Pancreas (tissue), 10 donors: ENCODE results near the gene MTARC2. TPM values are rescaled to one million over a fixed set of nuclear protein-coding genes. Genes with fewer than 3 reads are reported as not detected.
A peak's percentile ranks its signal among the peaks of the same experiment; 100 is the strongest.

Source experiments
- ATAC-seq, 4 donors: fragments of 200-7000 bp; cut with Tn5 transposase; one replicate each; pipeline versions ENCODE4 v1.8.0 to v1.9.1; 2020; ENCODE audit warnings: mild to moderate bottlenecking in 4 of 4, moderate library complexity in 4 of 4
- DNase-seq, 6 donors: peaks; one replicate each; pipeline ENCODE4 v3.0.0-alpha.2; 2020
- FAIRE-seq: peaks from 2 replicates; lab custom pipeline; 2012; peaks lifted over from hg19 to GRCh38; lab: Jason Lieb, UNC
- H3K27ac ChIP-seq, 4 donors: fragments of 200-600 bp; sonication (generic); 1 replicate in 3 of 4; 2 replicates in 1 of 4; pipeline versions ENCODE4 v1.5.0 to v1.8.0; 2020
- H3K27me3 ChIP-seq, 4 donors: fragments of 200-600 bp; one replicate each; pipeline ENCODE4 v1.8.0; 2021
- H3K36me3 ChIP-seq, 3 donors: fragments of 200-600 bp; sonication (generic) in 1 of 3; one replicate each; pipeline versions ENCODE4 v1.5.0 to v1.8.0; 2020 to 2021
- H3K4me1 ChIP-seq, 3 donors: fragments of 200-600 bp; one replicate each; pipeline ENCODE4 v1.8.0; 2021
- H3K4me3 ChIP-seq, 4 donors: fragments of 200-600 bp; sonication (generic) in 2 of 4; one replicate each; pipeline versions ENCODE4 v1.5.0 to v1.8.0; 2020 to 2021
- H3K9me3 ChIP-seq, 4 donors: fragments of 200-600 bp; one replicate each; pipeline ENCODE4 v1.8.0; 2021
- CTCF ChIP-seq, 4 donors: fragments of 200-600 bp; sonication (generic) in 3 of 4; IDR thresholded peaks; one replicate each; pipeline versions ENCODE4 v1.5.0 to v1.8.0; 2021; ENCODE audit warnings: antibody characterized with exemption in 4 of 4
- WGBS, 2 donors: extraction: QIAGEN DNeasy Blood & Tissue Kit; methylation state at CpG; one replicate each; pipeline ENCODE4 v1.1.7; 2013; 5-methylcytosine and 5-hydroxymethylcytosine counted together
- intact Hi-C, 3 donors: fragments of 100-400 bp; cut with DNase I; formaldehyde crosslinking; loops; one replicate each; pipeline versions ENCODE4 v1.11.1 to v1.14.2; 2022
- polyA plus RNA-seq, 2 donors: library from polyadenylated mRNA; stranded (reverse); fragments of 200-250 nt; gene quantifications; one replicate each; pipeline ENCODE4 v1.2.3, GENCODE V29; 2013
- total RNA-seq, 6 donors: library from RNA; stranded (reverse); fragmentation: NEBNext Ultra II Directional in 4 of 6; extraction: Animal tissue kit (Norgen Biotek cat#: 25700) in 4 of 6; gene quantifications; one replicate each; pipeline versions ENCODE4 v1.2.1 to v1.2.4, GENCODE V29; 2021 to 2023
- donor health status: healthy with polysubstance abuse.
- donor health status: DM: no; HTN: no; CAD: no; lungs with moderate emphysema.
- donor health status: DM: no; HTN: no; CAD: no.
- donor health status: control.
- donor health status: control.
- donor health status: Bipolar disorder and iron deficiency.
- donor health status: DM: yes; HTN: yes; CAD: no.
- donor health status: DM: no; HTN: no; CAD: no.
- donor health status: DM: no; HTN: no; CAD: no.
- donor health status: DM: yes; HTN: yes; CAD: no.

The MTARC2 gene
- total and polyA plus RNA-seq, 8 donors, result 12.2 to 27.0 (median 16.6) TPM

- intact Hi-C loops, result no loop called here
- Histone ChIP-seq H3K36me3 (peaks cover 0 to 29% (median 0%) of the 10 kb centered on the region in 3 donors), H3K4me3 (no peak overlapping the region), H3K27ac (no peak overlapping the region), H3K9me3 (no peaks in the 10 kb centered on the region), H3K4me1 (peaks cover 7 to 17% (median 8%) of the 10 kb centered on the region in 3 donors), H3K27me3 (no peaks in the 10 kb centered on the region)
- ATAC-seq, result no peak
- DNase-seq, result no peak
- WGBS, 2 donors, result 94 to 96% methylated on average over 13 of the region's 13 CpGs
- FAIRE-seq, result no peak
- TF ChIP-seq CTCF (IDR thresholded peaks at IDR 0.05), result no peak
Measured at GRCh38 chr1:220769205-220769604, 21.1 kb downstream of the MTARC2 start.

- no peaks in the 10 kb centered on the region for H3K9me3 ChIP-seq
- TF ChIP-seq CTCF (IDR thresholded peaks at IDR 0.05), result no peak
- 89 to 91% methylated on average over 15 of the region's 15 CpGs for WGBS, 2 donors
- H3K36me3 ChIP-seq, result peaks cover 0 to 29% (median 0%) of the 10 kb centered on the region in 3 donors
- peaks cover 7 to 17% (median 8%) of the 10 kb centered on the region in 3 donors for H3K4me1 ChIP-seq
- FAIRE-seq, result no peak
- no peaks in the 10 kb centered on the region for H3K27me3 ChIP-seq
- DNase-seq, result no peak
- H3K4me3 ChIP-seq, result no peak overlapping the region
- intact Hi-C loops, result no loop called here
- no peak for ATAC-seq
- H3K27ac ChIP-seq, result no peak overlapping the region
Measured at GRCh38 chr1:220770245-220770913, 22.3 kb downstream of the MTARC2 start.

GRCh38 chr1:220772846-220773245 is 24.7 kb downstream of the MTARC2 start:
- DNase-seq, result no peak
- Histone ChIP-seq H3K27ac (no peak overlapping the region), H3K36me3 (peaks cover 0 to 29% (median 0%) of the 10 kb centered on the region in 3 donors), H3K4me1 (peaks cover 0 to 8% (median 0%) of the 10 kb centered on the region in 3 donors), H3K9me3 (no peaks in the 10 kb centered on the region), H3K27me3 (no peaks in the 10 kb centered on the region), H3K4me3 (no peak overlapping the region)
- no peak for ATAC-seq
- FAIRE-seq, result no peak
- intact Hi-C loops, result no loop called here
- no peak for TF ChIP-seq CTCF (IDR thresholded peaks at IDR 0.05)
- WGBS, 2 donors, result 87 to 90% methylated on average over 4 of the region's 4 CpGs

- TF ChIP-seq CTCF (IDR thresholded peaks at IDR 0.05), result peak; percentile 64 to 88 (median 74)
- WGBS, 2 donors, result 21 to 25% methylated on average over 8 of the region's 8 CpGs
- H3K27me3 ChIP-seq, result no peaks in the 10 kb centered on the region
- peak in 2 of 4 donors; percentile 45 to 61 for ATAC-seq
- no peaks in the 10 kb centered on the region for H3K9me3 ChIP-seq
- peak in 3 of 6 donors; percentile 40 to 77 (median 48) for DNase-seq
- H3K36me3 ChIP-seq, result peaks cover 0 to 15% (median 0%) of the 10 kb centered on the region in 3 donors
- no peak overlapping the region for H3K4me3 ChIP-seq
- H3K4me1 ChIP-seq, result no peaks in the 10 kb centered on the region
- no peak for FAIRE-seq
- H3K27ac ChIP-seq, result no peak overlapping the region
- intact Hi-C loops, result loop anchor here in 1 of 3 donors (5.0 kb wide), 1 partner anchor 83 kb away; the partner anchor contains the start of gene C1orf115
Measured at GRCh38 chr1:220775240-220775853, 27.2 kb downstream of the MTARC2 start.
